HCEC 1CT (cell line): ENCODE data around the gene SNORC.
"Not testable (repeated sequence)": the region's sequence is repeated elsewhere in the genome, so short reads cannot be mapped to it uniquely, and the experiment has no call there.

ENCODE experiments used
- DNase-seq: peaks from one replicate; pipeline ENCODE4 v3.0.0-alpha.2; 2017

The SNORC gene

GRCh38 chr2:232870018-232870765, at the start of gene SNORC:
Gene SNORC (plus strand): TSS chr2:232870264. CDS start chr2:232870342, 78 bp downstream.
- DNase-seq, result no peak

- DNase-seq, result no peak
These were observed 40.1 kb upstream of the SNORC start for GRCh38 chr2:232829988-232830387.

GRCh38 chr2:232831496-232831895, 38.6 kb upstream of the SNORC start:
- no peak for DNase-seq

DNA sequence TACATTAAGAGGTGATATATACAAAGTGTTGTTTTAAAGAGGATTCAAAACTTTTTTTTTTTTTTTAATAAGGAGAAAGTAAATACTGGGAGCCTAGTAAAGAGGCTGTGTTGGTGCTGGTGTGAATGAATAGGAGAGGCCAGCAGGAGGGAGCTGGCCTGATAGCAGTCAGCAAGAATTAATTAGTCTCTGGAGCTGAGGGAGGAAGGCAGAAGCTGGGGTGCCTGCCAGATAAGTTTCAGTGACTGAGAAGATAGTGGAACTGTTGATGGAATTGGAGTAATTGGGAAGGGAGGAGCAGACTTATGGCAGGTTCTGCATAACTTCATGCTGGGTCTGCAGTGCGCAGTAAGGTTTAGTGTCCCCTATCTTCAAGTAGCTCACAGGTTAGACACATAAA, 36.2 kb upstream of the SNORC start:
- no peak for DNase-seq

DNA sequence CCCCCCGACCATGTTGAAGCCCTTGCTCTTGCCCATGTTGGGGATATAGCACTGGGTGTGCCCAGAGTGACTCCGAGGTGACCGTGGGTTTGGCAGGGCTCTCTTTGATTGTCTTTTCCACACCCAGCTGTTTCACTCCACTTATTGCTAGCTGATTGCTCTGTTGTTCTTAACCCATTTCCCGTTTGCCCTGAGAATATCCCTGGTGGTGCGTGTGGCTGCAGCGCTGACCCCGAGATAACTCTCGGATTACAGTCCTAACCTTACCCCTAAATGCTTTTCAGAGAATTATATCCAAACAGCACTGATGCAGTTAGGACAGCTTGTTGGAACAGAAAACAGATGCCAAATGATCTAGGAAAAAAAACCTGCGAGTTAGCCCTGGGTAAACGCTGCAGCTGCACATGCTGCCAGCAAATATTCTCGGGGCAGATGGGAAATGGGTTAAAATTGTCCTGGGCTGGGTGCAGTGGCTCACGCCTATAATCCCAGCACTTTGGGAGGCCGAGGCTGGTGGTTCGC, 34.3 kb upstream of the SNORC start:
- DNase-seq, result no peak

DNA sequence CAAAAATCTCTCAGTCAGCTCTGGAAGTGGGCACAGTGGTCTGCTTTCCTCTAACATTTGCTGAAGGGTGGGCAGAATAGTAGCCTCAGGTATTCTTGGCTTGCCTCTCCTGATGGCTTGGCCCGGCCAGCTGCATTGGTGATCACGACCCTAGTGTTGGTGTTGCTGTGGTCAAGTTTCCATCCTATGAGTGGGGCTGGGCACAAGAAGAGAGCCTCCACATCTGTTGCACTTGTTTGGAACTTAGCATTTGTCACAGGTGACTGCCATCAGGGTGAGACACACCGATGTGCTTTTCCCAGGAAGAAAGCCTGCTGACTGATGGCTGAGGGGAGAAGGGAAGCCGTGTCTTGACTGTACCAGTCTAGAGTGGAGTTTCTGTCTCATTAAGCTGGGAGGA, 33.1 kb upstream of the SNORC start:
- DNase-seq, result no peak

GRCh38 chr2:232838406-232838874, 31.6 kb upstream of the SNORC start:
- DNase-seq, result peak; percentile 4

- DNase-seq, result no peak
These were observed 30.5 kb upstream of the SNORC start for GRCh38 chr2:232839411-232840079.

- DNase-seq, result no peak
These were observed 27.4 kb upstream of the SNORC start for GRCh38 chr2:232842689-232843088.

DNA sequence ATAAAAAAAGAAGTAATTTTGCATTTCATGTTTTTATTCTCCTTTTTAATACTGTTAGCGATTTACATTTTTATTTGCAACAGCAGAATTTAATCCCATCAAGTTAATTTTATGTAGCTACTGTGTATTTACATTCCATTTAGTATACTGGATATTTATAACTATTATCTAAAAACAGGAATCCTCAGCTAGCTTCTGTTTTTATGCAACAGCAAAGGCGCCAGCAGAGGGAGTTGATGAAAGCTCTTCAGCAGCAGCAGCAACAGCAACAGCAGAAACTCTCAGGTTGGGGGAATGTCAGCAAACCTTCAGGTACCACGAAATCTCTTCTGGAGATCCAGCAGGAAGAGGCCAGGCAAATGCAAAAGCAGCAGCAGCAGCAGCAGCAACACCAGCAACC, 26.2 kb upstream of the SNORC start:
- no peak for DNase-seq

DNA sequence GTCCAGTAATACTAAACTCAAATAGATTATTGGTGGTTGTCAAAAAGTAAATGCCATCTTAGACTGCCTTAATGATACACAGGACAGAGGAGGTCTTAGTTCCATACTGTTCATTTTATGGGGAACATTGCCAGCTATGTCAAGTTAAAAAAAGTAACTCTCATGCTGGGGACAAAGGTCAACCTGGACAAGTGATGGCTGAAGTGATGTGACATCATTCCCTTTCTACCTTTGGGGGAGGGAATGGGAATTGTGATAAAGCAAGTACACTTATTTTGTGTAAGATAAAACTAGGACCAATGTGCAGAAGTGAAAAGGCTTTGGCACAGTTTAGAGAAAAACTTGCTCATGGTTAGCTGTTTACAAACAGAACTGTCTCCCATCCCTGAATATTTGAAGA, 24.0 kb upstream of the SNORC start:
- DNase-seq, result no peak

DNA sequence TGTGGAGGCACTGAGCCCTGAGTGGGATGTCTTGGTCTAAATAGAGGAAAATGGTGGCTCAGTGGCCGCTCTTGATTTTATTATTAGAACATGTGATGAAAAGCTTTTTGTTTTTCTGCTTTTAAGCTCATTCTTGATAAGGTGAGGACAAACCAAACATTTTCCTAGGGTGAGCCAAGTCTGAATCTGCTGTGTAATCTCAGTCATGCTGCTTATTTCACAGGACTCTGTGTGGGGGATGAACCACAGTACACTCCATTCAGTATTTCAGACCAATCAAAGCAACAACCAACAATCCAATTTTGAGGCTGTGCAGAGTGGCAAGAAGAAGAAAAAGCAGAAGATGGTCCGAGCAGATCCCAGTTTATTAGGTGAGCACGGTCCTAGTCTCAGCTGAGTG, 20.0 kb upstream of the SNORC start:
- DNase-seq, result no peak

GRCh38 chr2:232852081-232852480, 18.0 kb upstream of the SNORC start:
- not testable (repeated sequence) for DNase-seq

DNA sequence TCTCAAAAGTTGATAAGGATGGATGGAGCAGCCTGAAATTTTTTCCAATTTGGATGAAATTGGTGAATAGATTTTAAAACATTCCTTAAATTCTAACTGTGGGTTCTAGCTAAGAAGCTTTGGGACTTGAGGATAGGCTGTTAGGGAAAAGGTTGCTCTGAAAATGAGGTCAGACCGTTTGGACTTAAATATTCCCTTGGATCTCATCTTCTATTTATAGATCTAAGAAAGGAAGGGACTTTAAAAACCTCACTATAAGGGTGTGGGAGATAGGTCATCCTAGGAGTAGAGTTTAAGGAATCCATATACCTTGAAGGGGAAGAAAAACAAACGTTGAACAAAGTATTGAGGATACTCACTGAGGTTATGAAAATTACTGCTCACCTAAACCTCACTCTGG, 17.4 kb upstream of the SNORC start:
- DNase-seq, result no peak

DNA sequence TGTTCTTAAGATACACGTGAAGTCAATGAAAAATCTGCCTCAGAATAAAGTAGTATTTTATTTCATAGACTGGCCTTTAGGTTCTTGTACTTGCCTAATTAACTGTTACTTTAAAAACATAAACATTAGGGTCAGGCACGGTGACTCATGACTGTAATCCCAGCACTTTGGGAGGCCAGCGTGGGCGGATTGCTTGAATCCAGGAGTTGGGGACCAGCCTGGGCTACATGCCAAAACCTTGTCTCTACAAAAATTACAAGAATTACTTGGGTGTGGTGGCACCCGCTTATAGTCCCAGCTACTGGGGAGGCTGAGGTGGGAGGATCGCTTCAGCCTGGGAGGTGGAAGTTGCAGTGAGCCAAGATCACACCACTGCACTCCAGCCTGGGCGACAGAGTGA, 16.0 kb upstream of the SNORC start:
- peak; percentile 89 for DNase-seq

DNA sequence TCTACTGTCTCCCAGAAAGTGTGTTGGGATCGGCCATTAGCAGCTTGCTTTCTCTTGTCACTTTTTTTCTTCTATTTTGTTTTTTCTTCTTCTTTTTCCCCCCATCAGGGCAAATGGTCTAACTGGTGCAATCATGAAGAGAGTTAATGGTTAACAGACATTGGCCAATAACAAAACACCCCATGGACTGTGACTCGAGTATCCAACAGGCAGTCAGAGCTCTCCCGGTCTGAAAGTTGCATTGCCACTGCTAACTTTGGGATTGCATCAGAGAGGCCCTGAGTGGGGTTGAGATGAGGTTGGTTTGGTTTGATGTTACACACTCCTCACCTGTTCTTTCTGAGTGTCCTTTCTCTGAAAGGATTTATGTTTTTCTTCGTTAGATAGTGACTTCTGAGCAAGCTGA, 12.9 kb upstream of the SNORC start:
- DNase-seq, result peak; percentile 25

DNA sequence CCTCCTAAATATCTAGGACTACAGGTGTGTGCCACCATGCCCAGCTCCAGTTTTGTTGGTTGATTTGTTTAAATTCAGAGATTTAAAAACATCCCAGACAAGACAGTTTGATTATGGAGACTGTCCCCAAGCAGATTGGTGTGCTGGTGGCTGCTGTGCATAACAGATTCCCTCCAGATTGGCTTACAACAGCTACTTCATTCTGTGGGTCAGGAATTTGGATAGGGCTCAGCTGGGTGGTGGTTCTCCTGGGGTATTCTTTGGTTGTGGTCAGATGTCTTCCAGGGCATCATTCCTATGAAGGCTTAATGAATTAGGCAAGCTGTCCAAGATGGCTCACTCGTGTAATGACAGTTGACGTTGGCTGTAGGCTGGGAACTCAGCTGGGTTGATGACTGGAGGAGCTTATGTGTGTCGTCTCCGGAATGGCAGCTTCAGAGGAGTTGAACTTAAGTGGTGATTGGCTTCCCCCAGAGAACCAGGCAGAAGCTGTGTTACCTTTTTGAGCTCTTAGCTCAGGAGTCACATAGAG, 10.6 kb upstream of the SNORC start:
- DNase-seq, result no peak

- DNase-seq, result no peak
These were observed 9.3 kb upstream of the SNORC start for GRCh38 chr2:232860593-232861241.

- DNase-seq, result no peak
These were observed 8.7 kb upstream of the SNORC start for GRCh38 chr2:232861353-232861752.

DNA sequence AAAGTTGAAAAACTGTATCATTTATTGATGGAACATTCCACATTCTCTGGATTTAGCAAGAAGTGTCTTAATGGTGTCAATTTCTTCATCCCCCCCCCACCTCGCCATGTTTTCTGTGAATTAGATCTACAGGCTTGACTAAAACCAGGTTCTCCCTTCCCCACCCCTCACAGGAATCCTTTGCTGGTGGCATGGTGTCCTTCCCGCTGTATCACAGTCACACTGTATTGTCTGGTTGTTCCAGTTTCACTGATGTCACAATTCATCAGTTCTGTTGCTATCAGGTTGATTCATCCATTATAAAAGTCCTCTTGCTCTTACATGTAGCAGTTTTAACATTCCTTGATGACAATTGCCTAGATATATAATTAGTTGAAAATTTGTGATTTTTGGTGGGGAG, 6.1 kb upstream of the SNORC start:
- no peak for DNase-seq

GRCh38 chr2:232865165-232865564, 4.9 kb upstream of the SNORC start:
- no peak for DNase-seq

- DNase-seq, result no peak
These were observed 4.0 kb upstream of the SNORC start for GRCh38 chr2:232866104-232866503.
